GM04503 (cell line): ENCODE data around the gene FHIT.

Source experiments
- DNase-seq: peaks from one replicate; pipeline ENCODE4 v3.0.0-alpha.2; 2012; ENCODE audit warnings: low read depth

FHIT gene

GRCh38 chr3:59996056-59996455 lies 1255.2 kb downstream of the FHIT start:
- DNase-seq = no peak

DNA sequence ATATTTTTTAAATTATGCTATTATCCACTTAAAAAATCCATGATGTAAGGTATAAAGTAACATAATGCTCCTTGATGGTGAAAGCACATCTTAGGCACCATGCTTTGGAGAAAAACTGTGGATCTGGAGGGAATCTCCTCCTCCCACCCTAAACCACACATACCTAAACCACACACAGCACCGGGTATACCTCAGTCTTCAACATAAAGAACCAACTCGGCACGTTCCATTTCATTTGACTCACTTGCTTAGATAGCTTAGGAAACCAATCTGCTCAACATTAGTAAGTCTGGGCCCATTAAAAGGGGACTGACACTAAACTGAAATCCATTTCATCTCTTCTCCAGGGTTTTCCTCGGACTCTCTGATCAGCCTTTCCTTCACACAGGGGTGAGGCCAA lies 1255.7 kb downstream of the FHIT start:
- DNase-seq = no peak

- DNase-seq = no peak
Observed at GRCh38 chr3:59994732-59995304, 1256.4 kb downstream of the FHIT start.

DNA sequence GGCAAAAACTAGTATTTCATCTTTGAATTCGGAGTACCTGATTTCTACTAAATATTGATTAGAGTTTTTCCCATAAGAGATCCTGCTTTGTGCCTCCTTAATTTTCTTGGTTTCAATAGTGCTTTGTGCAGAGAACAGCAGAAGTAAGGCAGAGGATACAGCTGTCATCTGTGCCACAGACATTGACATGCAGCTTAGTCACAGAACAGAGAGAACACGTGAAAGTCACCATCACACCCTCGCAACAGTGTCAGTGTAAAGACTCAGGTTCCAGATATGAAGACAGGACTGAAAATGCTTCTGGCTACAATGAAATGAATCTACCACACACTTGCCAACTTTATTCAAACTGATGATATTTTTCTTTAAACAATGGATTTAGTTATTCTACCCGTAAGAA lies 1258.7 kb downstream of the FHIT start:
- DNase-seq = no peak

- DNase-seq = no peak
Observed at GRCh38 chr3:59990915-59991314, 1260.3 kb downstream of the FHIT start.

- DNase-seq = no peak
Observed at GRCh38 chr3:59982510-59982909, 1268.7 kb downstream of the FHIT start.

DNA sequence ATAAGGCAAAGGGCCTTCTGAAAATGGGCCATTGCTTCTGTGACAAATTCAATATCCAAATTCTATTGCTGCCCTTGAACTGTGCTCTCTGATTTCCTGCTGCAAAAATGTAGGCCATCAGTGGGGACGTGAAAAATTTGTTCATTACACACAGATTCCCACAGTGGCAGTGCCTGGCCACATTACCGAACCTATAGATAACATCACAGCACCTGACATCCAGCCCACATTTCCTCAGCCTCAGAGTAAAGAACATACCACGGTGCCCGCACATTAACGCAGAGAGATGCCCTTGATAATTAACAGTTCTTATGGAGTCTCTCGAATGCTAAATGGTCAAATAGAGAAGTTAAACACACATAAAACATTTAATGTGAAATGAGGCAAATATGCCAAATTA lies 1269.9 kb downstream of the FHIT start:
- no peak for DNase-seq

DNA sequence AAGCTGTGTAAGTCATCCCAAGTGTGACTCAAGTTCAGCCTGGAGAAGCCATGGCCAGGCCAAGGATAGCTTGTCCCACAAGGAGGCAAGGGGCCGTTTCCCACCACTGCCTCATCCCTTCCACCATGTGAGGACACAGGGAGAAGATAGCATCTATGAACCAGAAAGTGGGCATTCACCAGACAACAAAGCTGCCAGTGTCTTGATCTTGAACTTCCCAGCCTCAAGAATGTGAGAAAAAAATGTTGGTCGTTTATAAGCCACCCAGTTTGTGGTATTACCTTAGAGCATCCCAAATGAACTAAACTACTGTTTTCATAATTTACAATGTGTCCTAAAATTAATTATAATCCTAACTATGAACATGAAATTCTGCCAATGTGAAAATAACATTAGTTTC lies 1270.7 kb downstream of the FHIT start:
- no peak for DNase-seq

DNA sequence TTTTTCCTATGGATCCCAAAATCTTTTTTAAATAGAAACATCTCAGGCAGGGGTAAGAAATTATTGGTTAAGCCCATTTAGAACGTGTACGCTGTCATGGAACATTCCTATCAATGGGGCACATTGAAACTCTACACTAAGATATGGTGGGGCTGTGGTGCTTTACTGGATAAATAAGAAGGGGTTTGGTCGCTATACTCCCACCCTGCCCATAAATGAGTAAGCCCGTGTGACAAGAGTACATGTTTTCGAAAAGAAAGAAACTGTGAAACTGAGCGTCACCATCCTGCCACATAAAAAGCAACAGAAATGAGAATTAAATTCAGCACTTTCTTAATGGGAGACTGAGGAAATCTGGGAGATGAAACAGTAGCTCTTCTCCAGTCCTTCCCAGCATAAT lies 1271.7 kb downstream of the FHIT start:
- no peak for DNase-seq

GRCh38 chr3:59978979-59979378 lies 1272.3 kb downstream of the FHIT start:
- DNase-seq = no peak

GRCh38 chr3:59970796-59971195 lies 1280.5 kb downstream of the FHIT start:
- DNase-seq = no peak

DNA sequence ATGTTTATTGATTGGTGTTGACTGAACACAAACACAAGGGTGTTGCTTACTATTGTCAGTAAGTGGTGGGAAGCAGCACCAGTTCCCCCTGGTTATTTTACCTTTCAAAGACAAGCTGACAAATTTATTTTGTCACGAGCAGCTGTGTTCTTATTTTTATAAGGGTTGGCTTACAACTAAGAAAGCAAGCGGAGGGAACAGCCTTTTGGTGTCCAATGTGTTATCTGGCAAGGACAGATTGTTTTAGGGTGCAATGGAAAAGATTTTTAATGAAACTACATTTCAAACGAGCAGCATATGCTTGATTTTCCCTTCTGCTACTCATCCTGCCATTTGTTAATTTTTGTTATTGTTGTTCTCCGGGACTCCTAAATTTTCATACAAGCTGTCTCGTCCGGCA lies 1280.9 kb downstream of the FHIT start:
- no peak for DNase-seq

GRCh38 chr3:59968513-59969045 lies 1282.7 kb downstream of the FHIT start:
- no peak for DNase-seq

- DNase-seq = no peak
Observed at GRCh38 chr3:59963676-59964075, 1287.6 kb downstream of the FHIT start.

GRCh38 chr3:59957150-59957549 lies 1294.1 kb downstream of the FHIT start:
- DNase-seq = no peak

GRCh38 chr3:59953104-59953503 lies 1298.1 kb downstream of the FHIT start:
- DNase-seq = no peak

- DNase-seq = no peak
Observed at GRCh38 chr3:59949311-59949710, 1301.9 kb downstream of the FHIT start.

DNA sequence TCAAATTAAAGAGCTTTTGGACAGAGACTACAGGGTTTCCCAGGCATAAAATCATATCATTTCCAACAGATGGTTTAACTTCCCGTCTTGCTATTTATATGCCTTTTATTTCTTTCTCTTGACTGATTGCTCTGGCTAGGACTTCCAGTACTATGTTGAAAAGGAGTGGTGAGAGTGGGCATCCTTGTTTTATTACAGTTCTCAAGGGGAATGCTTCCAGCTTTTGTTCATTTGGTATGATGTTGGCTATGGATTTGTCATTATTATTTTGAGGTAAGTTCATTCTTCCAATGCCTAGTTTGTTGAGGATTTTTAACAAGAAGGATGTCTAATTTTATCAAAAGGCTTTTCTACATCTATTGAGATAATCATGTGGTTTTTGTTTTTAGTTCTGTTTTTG lies 1304.9 kb downstream of the FHIT start:
- no peak for DNase-seq

GRCh38 chr3:59940718-59941117 lies 1310.5 kb downstream of the FHIT start:
- DNase-seq = no peak

GRCh38 chr3:59939826-59940426 lies 1311.3 kb downstream of the FHIT start:
- DNase-seq = no peak

- DNase-seq = no peak
Observed at GRCh38 chr3:59938828-59939227, 1312.4 kb downstream of the FHIT start.

- no peak for DNase-seq
Observed at GRCh38 chr3:59937201-59937600, 1314.1 kb downstream of the FHIT start.

GRCh38 chr3:59936472-59936871 lies 1314.8 kb downstream of the FHIT start:
- DNase-seq = no peak

DNA sequence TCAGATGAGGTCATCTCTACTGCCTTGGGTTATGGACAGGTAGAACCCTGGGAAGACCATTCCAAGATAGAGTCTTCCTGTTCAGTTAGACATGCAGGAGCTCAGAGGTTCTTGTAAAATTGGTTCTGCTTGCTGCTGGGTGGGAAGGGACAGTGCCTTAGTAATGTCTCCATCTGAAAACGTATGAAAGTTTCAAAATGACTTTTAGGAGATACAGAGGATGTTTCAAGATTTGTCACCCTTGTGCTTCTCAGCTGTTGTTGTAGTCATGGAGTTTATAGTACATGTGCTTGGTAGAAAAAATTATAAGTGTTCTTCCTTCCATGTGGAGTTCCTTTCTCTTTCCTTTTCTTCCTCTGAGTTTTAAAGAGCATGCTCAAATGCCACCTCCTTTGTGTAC lies 1316.2 kb downstream of the FHIT start:
- DNase-seq = no peak
